GM12875 (cell line): ENCODE data around the gene MYL7.
"Not testable (repeated sequence)": the region's sequence is repeated elsewhere in the genome, so short reads cannot be mapped to it uniquely, and the experiment has no call there.

ENCODE experiments used
- H3K4me3 ChIP-seq: one replicate; pipeline ENCODE4 v1.5.1; 2011; ENCODE audit warnings: low read depth, low read length, control low read depth
- CTCF ChIP-seq: IDR thresholded peaks from 2 replicates; pipeline ENCODE4 v1.5.1; 2011; ENCODE audit warnings: low read depth, mild to moderate bottlenecking, control low read depth, inconsistent platforms, low read length, moderate library complexity, borderline replicate concordance; ENCODE audit not compliant: insufficient read depth

MYL7 gene

DNA sequence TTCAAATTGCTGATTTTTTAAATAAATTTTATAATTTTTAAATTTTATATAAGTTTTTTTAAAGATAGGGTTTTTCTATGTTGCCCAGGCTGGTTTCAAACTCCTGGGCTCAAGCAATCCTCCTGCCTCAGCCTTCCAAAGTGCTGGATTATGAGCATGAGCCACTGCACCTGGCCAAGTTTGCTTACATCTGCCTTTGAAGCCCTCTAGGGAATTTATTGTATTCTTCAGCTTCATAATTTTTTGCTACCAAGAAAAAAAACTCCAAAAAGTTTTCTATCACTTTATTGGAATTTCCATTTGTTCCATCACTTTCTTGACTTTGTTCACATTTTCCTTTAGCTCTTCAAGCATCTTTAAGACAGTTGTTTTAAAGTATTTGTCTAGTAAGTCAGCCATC lies 14.0 kb downstream of the MYL7 start:
- H3K4me3 ChIP-seq: no peak overlapping the region
- no peak for TF ChIP-seq CTCF

GRCh38 chr7:44126574-44126973 lies 14.6 kb downstream of the MYL7 start:
- not testable (repeated sequence) for H3K4me3 ChIP-seq

DNA sequence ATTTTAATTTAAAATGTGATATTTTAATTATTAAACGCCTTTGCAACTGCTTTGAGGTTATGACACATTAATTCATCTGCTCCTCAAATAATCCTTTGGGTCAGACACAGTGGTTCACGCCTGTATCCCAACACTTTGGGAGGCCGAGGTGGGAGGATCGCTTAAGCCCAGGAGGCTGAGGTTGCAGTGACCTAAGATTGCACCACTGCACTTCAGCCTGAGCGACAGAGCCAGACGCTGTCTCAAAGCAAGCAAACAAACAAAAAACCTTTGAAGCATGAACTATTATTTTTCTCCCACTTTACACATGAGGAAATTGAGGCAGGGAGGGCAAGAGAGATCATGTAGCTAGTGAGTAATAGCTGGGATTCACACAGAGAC lies 16.3 kb downstream of the MYL7 start:
- no peak overlapping the region for H3K4me3 ChIP-seq
- no peak for TF ChIP-seq CTCF

DNA sequence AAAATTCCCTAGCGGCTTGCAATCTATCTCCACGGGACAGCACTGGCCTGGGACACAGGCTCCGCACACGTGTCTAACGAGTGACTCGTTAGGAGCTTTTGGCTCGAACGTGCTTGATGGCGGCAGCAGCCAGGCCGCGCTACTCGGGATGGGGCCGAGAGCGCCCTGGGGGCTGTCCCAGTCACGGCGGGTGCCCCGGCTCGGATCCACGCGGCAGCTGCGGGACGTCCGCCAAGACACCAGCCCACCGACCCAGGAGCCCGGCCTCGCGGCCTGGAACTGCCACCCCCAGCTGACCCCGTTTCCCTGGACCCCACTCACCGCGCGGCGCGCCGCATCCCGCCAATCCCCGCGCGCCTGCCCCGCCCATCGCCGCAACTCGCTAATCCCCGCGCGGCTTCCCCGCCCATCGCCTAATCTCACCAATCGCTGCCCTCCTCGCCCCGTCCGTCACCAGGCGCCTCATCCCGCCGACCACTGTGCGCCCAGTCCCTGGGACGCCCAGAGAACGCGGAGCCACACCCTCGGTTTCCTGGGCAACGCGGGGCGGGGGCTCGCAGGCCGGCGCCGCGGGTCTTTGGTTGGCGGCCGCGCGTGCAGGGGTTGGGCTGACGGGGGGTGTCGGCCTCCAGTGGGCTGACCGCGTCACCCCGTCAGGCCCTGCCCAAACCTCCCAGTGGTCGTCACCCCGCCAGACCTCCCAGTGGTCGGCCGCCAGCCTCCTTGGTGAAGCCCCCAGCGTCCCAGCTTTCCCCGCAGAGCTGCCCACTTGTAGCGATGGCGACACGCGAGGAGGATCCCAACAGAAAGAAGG lies 17.7 kb downstream of the MYL7 start, which contains the start of gene POLD2:
Gene POLD2, minus strand, starts transcription at position 359 of the 814 bp plus-strand sequence. CDS start 1,495 bp downstream, outside the sequence.
- TF ChIP-seq CTCF: no peak
- peak within 1 kb of the TSS; percentile 97 for H3K4me3 ChIP-seq

- TF ChIP-seq CTCF: no peak
- H3K4me3 ChIP-seq: peak overlapping the region; percentile 97
Observed at GRCh38 chr7:44122529-44122928, 18.6 kb downstream of the MYL7 start.

DNA sequence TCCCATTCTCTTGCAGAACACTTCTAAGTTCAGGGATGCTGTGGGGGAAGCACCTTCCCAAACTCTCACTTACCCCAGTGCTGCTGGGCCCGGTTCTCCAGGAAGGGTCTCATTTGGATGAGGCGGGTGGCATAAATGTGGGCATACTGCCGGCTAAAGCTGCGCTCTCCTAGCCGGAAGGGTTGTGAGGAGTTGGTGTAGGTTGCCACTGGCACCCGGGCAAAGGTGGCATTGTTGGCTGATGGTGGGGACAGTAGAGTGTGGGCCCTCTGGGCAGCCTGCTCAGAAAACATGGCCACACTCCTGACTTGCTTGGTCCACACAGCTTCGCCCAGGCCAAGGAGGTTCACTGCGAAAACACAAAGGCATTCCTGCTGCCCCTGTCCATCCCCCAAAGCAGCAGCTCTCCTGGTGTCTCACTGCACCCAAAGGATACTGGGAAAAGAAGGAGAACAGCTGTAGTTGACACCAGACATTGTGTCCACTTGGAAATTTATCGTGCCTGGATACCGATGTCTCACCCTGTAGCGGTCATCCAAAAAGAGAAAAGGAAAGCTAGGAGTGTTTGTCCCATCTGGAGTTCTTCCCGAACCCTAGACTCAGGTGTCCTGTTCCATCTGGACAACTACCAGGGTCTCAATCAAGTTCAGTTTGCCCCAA lies 19.2 kb downstream of the MYL7 start:
- no peak for TF ChIP-seq CTCF
- H3K4me3 ChIP-seq: no peak overlapping the region

DNA sequence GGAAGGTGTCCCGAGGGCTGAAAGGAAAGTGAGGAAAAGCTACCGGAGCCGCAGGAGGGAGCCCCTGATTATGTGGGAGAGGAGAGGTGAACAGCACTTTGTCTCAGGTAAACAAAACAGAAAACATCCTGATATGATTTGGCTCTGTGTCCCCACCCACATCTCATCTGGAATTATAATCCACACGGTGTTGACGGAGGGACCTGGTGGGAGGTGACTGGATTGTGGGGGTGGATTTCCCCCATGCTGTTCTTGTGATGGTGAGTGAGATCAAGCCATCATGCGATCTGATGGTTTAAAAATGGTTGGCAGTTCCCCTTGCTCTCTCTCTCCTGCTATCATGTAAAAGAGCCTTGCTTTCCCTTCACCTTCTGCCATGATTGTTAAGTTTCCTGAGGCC lies 20.7 kb downstream of the MYL7 start:
- no peak overlapping the region for H3K4me3 ChIP-seq
- no peak for TF ChIP-seq CTCF
